ENCODE data around the gene GRXCR2.

The GRXCR2 gene

DNA sequence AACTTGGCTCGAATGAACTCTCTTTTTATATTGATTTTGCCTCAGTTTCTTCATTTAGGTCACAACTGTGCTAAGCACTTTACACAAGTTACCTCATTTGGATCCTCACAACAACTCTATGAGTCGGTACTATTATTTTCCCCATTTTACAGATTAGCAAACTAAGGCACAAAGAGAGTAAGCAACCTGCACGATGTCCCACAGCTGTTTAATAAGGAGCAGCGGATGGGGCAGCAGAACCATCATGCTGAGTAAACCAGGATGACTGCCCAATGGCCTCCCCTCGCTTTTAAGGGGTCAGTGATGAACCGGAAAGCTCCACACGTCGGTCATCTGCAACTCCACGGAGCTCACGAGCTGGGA, 38.3 kb downstream of the GRXCR2 start:
- no peak for DNase-seq

DNA sequence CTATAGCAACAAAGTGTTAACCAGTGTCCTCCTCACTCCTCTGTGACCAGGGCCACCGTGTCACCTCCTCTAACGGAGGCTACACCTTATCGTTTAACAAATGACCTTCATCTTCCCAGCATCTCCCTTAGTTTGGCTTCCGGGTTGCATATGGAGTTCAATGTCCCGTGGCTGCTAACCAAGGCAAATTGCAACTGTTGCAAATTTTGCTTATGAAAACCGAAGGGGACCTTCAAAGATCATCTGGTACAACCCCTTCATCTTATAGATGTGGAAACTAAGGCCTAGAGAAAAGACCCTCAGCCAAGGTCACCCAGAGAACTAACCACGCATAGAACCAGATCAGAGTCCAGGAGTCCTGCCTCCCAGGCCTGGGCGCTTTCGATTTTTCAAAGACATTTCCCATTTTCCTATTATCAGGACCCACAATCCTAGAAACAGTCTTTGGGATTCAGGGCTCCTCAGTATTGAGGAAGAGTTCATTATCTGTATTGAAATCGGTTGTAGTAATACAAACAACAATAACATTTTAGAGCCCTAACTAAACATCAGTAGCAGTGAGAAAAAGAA, 39.1 kb downstream of the GRXCR2 start:
- DNase-seq: no peak

DNA sequence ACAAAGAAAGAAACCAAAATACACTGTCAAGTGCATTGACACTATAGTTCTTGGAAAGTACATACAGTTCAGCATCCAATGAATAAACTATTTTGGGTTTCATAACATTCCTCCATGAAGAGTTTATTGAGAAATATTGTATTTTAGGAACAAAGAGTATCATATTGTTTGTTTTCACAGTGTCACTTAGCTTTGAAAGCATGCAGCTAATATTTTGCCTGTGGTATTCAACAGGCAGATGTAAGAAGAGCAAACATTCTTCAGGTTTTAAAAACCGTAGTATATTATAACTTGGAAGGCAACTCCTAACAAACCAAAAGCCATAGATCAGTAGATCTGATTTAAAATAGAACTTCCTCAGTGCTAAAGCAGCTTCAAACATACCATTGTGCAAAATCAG, 42.2 kb downstream of the GRXCR2 start:
- DNase-seq: no peak

DNA sequence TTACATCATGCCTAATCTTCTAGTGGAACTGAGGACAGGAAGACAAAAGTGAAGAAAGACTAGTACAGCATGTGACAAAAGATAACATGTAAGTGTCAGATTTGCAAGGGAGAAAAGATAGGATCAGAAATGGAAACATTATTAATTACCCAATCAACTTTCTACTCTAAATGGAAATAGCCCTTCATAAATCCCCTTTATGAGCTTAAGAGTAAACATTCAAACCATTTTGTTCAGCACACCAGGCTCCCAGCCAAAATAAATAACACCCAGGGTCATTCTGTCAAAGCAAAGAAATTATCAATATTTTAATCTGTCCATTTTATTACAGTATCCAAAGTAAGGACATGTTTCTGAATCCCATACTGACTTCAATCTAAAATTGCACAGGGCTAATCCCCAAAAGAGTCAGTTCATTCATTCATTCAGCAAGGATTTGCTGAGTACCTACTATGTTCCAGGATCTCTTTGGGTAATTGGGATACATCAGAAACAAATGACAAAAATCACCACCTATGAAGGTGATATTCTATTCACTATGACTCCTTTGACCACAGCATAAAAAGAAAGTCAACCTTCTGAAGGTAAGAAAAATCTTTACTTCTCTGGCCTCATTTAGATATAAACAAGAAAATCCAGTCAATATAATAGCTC, 43.0 kb downstream of the GRXCR2 start:
- peak in 1 of 2 experiments; percentile 21 for DNase-seq

DNA sequence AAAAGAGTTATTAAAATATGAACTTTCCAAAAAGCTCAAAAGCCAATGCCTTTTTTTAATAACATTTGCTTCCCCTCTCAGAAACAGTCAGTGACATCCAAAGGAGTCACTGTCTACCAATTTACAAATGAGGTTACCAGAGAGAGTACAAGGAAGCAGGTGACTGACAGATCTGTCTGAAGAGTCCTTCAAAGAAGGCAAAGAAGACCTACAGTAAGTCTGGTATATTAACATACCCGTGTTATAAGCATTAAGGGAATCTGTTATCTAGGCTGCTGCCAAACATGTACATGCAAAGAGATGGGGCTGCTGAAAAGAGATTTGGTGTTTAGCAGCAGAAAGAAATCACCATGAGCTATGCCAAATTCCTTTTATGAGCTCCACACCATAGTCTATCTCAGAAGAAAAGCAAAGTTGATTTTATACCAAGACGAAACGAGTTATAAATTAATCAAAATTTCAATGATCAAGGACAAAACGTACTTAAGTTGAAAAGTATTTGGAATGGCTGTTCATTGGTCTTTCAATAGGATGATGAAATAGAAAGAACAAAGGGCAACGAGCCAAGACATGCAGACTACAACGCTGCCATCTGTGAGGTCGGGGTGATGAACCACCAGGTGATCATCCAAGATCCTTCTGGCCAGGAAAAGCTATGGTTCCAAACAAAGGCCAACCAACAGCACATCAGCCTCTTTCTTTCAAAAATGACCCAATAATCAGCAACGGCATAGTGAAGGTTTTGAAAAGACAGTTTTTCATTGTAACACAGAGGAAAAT, 45.7 kb downstream of the GRXCR2 start:
- no peak for DNase-seq

DNA sequence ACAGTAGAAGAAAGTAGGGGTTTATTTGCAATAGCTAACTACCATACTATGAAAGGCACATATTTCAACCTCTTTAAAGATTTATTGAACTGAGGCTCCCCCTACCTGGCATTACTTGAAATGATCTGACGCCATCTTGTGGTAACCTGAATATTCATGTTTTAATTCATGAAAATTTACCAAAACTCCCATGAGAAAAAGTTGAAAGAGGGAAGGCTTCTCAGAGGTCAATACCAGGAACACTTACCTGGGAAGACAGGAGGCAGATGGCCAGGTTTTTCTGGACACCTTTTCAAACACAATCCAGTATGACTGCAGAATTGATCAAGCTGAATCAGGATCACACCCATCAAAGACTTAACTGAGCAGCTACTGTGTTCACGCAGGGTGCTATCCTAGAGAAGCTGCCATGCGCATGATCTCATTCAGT, 47.0 kb downstream of the GRXCR2 start:
- peak; percentile 44 to 47 for DNase-seq

DNA sequence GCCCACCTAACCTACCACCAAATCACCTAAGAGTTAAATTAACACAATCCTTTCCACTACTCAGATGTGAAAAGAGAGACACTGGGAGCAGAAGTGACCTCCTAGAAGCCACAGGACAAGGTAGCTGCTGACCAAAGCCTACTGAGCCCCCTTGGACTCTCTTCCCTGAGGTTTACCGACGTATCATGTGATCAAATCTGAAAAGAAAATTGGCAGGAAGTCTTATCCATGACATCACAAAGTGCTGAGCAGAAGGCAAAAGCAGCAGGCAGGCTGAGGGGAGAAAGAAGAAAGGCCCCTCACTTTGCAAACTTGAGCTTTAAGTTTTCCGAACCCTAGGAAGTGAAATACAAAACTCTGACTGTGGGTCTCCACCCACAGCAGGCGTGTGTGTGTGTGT, 48.8 kb downstream of the GRXCR2 start:
- no peak for DNase-seq

DNA sequence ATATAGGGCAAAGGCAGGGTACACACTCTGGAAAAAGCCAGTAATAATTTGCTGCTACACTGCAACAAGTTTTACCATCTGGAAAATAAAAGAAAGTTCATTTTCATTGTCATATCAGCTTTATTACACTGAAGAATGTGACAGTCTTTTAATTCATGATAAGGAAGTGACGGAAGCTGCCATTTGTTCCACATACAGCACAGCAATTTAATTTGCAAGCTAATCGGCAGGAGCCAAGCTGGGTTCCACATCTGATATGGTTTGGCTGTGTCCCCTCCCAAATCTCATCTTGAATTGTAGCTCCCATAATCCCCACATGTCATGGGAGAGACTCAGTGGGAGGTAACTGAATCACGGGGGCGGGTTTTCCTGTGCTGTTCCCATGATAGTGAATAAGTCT, 54.2 kb downstream of the GRXCR2 start:
- DNase-seq: no peak

DNA sequence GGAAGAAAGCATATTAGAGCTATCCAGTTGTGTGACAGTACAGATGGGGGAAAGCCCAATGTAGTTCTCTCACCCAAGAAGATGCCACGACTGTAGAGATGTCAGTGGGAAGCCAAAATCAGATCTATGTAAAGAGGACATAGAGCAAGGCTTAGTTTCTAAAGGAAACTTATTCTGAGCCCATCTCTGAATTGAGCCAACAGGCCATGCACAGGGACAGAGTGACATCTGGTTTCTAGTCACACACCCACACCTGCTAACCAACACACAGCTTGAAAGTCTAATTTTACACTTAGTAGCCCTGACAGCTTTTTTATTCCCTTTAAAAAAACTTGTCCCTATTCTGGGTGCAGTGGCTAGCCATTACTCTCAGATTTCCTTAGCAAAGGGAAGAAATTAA, 59.9 kb downstream of the GRXCR2 start:
- DNase-seq: no peak

DNA sequence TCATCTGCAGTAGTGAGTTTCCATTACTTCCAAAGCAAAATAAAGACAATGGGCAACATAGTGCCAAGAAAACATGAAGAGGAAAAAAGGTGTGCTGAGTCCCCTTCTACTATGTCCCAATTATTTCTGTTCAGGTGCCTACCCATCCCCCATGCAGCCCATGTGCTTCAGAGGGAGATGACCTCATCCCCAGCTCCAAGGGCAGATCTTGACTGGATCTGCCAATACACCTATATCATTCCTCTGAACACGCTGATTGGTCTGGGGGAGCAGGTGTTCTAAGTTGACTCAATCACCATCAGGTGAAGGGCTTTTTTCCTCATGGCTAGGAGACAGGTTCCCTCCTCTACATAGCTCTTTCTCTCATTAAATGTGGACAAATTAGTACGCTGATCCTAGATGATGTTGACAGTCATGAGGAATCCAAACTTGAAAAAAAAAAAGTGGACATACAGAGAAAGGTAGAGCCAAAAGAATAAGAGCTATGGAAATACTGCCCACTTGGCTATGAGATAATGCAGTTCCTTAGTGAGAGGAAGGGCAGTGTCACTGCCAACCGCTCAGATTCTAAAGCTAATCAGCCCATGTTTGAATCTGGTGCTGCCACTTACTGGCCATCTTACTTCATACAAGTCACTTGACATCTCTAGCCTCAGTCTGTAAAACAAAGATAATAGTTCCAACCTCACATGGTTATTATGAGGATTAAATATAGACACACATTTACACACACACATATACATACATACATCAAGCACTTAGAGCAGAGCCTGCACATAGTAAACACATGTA, 60.8 kb downstream of the GRXCR2 start:
- peak; percentile 15 to 45 for DNase-seq

Data from NCI-H2081 (cell line).